GM06990 (cell line): ENCODE results near the gene CETP.

ENCODE experiments used
- DNase-seq: peaks from one replicate; pipeline ENCODE4 v3.0.0-alpha.2; 2011; ENCODE audit not compliant: insufficient read length; ENCODE audit errors: extremely low read depth
- H3K27me3 ChIP-seq: replicated peaks from 2 replicates; pipeline ENCODE4 v1.6.0; 2011; ENCODE audit warnings: low read length; ENCODE audit not compliant: control insufficient read depth, insufficient read depth
- H3K36me3 ChIP-seq: 2 replicates; pipeline ENCODE4 v1.5.1; 2011; ENCODE audit warnings: low read length; ENCODE audit not compliant: control insufficient read depth, insufficient read depth
- H3K4me3 ChIP-seq: replicated peaks from 2 replicates; pipeline ENCODE4 v1.5.1; 2011; ENCODE audit warnings: low read depth, mild to moderate bottlenecking, control low read depth, low read length
- TF ChIP-seq, protein P1 (sequence below): IDR thresholded peaks from 2 replicates; pipeline ENCODE4 v1.5.1; 2011; ENCODE audit warnings: low read length, control low read depth, mild to moderate bottlenecking, inconsistent platforms; ENCODE audit not compliant: insufficient read depth, poor library complexity, severe bottlenecking

CETP gene

DNA sequence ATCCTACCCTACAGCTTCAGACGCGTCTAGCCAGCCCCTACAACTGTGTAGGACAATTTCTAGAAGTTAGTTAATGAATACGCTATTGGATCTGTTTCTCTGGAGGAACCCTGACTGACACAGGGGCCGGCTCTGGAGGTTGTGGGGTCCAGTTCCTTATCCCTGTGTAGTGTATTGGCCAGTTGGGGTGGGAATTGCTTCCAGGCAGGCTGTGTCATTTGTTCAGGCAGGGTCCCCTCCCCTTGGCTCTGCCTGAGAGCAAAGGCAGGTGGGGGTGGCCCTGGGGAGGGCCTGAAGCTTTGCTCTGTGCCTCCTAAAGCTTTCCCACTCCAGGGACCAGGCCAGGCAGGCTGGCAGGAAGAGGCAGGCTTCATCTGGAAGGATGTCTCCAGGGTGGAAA, 11.7 kb upstream of the CETP start:
- TF ChIP-seq, protein P1, sequence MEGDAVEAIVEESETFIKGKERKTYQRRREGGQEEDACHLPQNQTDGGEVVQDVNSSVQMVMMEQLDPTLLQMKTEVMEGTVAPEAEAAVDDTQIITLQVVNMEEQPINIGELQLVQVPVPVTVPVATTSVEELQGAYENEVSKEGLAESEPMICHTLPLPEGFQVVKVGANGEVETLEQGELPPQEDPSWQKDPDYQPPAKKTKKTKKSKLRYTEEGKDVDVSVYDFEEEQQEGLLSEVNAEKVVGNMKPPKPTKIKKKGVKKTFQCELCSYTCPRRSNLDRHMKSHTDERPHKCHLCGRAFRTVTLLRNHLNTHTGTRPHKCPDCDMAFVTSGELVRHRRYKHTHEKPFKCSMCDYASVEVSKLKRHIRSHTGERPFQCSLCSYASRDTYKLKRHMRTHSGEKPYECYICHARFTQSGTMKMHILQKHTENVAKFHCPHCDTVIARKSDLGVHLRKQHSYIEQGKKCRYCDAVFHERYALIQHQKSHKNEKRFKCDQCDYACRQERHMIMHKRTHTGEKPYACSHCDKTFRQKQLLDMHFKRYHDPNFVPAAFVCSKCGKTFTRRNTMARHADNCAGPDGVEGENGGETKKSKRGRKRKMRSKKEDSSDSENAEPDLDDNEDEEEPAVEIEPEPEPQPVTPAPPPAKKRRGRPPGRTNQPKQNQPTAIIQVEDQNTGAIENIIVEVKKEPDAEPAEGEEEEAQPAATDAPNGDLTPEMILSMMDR: no peak
- H3K36me3 ChIP-seq: peaks cover 2% of the 10 kb centered on the region; the same call in 1 of the 2 replicates
- no peaks in the 10 kb centered on the region for H3K27me3 ChIP-seq
- DNase-seq: no peak
- H3K4me3 ChIP-seq: no peak overlapping the region

GRCh38 chr16:56950455-56950854, 11.3 kb upstream of the CETP start:
- Histone ChIP-seq H3K36me3 (0 out of 2 replicates have a peak, but pooled peaks cover 1% of the 10 kb centered on the region), H3K27me3 (no peaks in the 10 kb centered on the region), H3K4me3 (no peak overlapping the region)
- TF ChIP-seq, protein P1: no peak
- no peak for DNase-seq

GRCh38 chr16:56950881-56951771, 10.6 kb upstream of the CETP start:
- Histone ChIP-seq H3K27me3 (no peaks in the 10 kb centered on the region), H3K4me3 (no peak overlapping the region), H3K36me3 (no peaks in the 10 kb centered on the region)
- peak; percentile 59 for DNase-seq
- TF ChIP-seq, protein P1: peak; percentile 77

DNA sequence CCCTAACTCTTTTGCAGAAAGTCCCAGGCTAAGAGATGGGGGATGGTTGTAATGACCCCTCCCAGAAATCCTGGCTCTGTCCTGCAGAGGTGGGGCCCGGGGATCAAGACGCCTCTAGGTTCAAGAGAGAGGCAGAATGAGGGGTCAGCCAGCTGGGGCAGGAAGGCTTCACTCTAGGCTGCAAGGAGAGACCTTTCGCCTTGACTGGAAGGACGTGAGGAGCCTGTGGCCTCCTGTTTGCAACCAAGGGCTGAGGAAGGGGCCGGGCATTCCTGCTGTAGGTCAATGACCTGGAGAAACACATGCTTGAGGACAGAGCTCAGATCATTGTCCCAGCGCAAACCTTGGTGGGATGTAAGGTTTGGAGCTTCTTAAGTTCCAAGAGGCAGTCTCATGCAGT, 8.7 kb upstream of the CETP start:
- Histone ChIP-seq H3K27me3 (no peaks in the 10 kb centered on the region), H3K4me3 (no peak overlapping the region), H3K36me3 (no peaks in the 10 kb centered on the region)
- TF ChIP-seq, protein P1: no peak
- DNase-seq: no peak

DNA sequence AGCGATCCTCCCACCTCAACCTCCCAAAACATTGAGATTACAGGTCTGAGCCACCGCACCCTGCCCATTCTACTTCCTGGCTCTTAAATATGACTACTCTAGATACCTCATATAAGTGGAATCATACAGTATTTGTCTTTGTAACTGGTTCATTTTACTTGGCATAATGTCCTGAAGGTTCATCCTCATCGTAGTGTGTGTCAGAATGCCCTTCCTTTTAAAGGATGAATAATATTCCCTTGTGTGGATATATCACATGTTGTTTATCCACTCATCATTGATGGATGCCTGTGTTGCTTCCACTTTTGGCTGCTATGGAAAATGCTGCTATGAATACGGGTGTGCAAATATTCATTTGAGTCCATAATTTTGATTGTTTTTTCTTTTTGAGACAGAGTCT, 5.7 kb upstream of the CETP start:
- DNase-seq: no peak
- Histone ChIP-seq H3K27me3 (no peaks in the 10 kb centered on the region), H3K4me3 (no peak overlapping the region), H3K36me3 (no peaks in the 10 kb centered on the region)
- TF ChIP-seq, protein P1: no peak
